ENCODE results near the gene ARMC7.
"Not testable (repeated sequence)": the region's sequence is repeated elsewhere in the genome, so short reads cannot be mapped to it uniquely, and the experiment has no call there.

ARMC7 gene

DNA sequence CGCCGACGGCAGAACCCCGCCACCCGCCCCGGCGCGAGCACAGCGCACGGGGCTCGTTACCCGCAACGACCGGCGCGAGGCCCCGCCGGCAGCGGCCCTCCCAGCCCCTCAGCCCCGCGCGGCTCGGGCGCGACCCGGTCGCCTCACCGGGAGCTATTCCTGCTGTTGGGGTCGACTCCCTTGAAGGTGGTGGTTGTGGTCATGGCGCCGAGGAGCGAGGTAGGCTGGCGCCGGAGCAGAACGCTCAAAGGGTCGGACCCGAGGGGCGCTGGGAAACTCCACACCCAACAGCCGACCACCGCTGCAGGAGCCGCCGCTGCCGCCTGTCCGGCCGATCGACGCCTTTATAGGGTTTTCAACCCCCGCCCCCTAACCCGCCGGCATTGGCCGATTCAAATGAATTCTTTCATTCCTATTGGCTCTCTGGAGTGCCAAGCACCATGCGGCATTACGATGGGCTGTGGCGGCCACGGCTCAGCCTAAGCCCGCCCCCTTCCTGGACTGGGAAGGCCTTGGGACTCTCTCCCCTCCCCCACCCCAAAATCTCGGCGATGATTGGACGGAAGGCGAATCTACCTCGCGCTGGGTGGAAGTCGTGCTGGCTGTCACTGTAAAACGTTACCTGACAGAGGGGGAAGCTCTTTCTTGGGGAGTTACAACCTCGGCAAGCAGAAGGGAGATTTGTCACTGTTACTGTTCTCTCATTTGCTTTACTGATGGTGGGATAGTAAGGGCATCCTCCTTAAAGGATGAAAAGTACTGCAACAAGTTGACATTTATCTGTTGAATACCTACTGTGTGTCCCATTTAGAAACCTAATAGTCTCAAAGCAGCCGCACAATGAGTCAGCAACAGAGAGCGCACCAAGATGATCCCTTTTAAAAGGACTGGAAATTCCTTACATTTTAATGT, 44.7 kb downstream of the ARMC7 start, which contains the start of gene JPT1:
Gene JPT1 (minus strand): TSS at position 318 of the 912 bp plus-strand sequence. CDS start 115 bp downstream, at position 203.
- DNase-seq: peak; percentile 99

DNA sequence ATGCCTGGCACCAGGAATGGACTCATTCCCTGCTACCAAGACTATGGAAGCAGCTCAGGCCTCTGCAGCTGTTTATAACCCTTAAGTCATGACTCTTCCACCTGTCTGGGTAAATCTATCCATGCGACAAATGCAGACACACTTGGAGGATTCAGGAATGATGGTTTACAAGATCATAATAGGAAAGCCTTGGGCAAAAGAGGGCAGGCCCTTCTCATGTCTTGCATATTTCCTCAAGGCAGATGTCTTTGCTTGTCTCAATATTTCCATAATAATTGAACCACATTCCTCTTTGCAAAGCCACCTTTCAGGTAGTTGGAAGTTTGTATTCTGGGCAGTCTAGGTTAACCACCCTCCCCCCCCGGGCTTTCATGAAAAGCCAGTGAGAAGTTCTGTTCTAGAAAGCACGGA, 45.4 kb downstream of the ARMC7 start:
- no peak for DNase-seq

DNA sequence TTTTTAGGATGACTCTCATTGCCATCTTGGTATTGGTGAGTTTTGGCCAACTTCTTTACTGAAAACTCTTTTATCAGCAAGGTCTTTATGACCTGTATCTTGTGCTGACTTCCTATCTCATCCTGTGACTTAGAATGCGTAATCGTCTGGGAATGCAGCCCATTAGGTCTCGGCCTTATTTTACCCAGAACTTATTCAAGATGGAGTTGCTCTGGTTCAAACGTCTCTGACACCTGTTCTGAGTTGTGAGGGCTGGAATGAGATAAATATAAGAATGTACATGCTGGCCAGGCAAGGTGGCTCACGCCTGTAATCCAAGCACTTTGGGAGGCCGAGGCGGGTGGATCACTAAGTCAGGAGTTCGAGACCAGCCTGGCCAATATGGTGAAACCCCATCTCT, 48.7 kb downstream of the ARMC7 start:
- not testable (repeated sequence) for DNase-seq

DNA sequence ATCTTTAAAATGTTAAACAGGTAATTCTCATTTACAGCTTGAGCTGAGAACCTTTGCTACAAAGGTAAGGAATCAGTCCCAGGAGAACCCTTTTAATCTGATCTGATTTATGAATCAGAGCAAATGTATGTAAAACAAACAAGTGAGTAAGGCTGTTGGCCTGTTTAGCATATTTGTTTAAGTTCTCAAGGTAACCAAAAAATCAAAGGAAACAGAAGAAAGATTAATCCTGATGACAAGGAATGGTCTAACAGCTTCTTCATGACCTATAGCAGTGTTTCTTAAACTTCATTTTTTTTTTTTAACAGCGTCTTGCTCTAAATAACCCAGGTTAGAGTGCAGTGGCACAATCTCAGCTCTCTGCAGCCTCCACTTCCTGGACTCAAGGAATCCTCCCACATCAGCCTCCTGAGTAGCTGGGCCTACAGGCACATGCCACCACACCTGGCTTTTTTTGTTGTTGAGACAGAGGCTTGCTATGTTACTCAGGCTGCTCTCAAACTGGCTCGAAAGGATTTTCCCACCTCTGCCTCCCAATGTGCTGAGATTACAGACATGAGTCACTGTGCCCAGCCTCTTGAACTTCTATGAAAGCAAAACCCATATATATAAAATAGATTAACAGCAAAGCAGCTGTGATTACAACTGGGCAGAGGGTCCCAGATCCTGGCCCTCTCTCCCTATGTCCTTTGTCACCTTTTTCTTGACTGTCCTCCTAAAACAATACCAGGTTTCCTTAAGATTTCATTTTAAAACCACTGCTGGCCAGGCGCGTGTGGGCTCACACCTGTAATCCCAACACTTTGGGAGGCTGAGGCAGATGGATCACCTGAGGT, 49.6 kb downstream of the ARMC7 start:
- no peak for DNase-seq

DNA sequence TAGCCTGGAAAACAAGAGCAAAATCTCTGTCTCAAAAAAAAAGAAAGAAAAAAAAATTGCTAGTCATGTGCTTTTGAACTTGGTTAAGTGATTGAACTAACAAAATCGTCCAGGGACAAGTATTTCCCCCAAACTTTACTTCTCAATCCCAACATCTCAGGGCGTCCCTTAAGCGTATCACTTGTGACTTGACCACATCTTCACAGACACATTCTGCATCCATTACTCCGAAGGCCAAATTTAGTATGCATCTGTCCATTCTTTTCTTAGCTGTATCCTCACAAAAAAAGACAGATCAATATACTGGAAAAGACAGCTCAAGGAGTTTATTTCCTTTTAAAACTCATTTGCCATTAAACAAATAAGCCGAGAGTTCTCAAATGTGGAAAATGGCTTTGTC, 50.4 kb downstream of the ARMC7 start:
- DNase-seq: no peak

DNA sequence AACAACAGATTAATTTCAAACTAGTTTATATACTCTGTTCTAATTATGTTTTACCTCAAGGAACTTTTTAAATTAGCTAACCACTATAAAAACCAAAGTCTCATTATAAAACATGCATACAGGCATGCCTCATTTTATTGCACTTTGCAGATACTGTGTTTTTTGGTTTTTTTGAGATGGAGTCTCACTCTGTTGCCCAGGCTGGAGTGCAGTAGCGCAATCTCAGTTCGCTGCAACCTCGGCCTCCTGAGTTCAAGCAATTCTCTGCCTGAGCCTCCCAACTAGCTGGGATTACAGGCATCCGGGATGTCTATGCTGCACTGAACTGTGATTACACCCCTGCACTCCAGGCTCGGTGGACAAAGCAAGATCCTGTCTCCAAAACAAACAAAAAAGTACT, 53.3 kb downstream of the ARMC7 start:
- no peak for DNase-seq

DNA sequence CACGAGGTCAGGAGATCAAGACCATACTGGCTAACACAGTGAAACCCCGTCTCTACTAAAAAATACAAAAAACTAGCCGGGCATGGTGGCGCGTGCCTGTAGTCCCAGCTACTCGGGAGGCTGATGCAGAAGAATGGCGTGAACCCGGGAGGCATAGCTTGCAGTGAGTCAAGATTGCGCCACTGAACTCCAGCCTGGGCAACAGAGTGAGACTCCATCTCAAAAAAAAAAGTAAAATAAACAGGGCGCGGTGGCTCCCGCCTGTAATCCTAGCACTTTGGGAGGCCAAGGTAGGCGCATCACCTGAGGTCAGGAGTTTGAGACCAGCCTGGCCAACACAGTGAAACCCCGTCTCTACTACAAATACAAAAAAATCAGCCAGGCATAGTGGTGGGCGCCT, 54.8 kb downstream of the ARMC7 start:
- DNase-seq: not testable (repeated sequence)

DNA sequence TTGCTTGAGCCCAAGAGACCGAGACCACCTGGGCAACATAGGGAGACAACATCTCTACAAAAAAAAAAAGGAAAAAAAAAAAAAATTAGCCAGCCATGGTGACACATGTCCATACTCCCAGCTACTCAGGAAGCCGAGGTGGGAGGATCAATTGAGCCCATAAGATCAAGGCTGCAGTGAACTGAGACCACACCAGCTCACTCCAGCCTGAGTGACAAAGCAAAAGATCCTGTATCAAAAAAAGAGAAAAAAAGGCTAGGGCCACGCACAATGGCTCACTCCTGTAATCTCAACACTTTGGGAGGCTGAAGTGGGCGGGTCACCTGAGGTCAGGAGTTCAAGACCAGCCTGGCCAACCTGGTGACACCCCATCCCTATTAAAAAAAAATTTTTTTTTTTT, 59.2 kb downstream of the ARMC7 start:
- no peak for DNase-seq

DNA sequence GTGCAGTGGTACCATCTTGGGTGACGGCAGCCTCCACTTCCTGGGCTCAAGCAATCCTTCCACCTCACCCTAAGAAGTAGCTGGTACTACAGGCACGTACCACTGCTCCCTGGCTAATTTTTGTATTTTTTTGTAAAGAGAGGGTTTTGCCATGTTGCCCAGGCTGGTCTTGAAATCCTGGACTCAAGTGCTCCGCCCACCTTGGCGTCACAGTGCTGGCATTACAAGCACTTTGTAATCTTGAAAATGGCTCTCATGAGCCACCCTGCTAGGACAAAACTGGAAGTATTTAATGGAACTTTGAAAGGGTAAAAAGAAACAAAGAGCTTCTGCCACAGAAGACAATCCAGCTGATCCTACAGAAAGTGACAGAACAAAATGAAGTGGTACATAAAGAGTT, 63.8 kb downstream of the ARMC7 start:
- DNase-seq: no peak

DNA sequence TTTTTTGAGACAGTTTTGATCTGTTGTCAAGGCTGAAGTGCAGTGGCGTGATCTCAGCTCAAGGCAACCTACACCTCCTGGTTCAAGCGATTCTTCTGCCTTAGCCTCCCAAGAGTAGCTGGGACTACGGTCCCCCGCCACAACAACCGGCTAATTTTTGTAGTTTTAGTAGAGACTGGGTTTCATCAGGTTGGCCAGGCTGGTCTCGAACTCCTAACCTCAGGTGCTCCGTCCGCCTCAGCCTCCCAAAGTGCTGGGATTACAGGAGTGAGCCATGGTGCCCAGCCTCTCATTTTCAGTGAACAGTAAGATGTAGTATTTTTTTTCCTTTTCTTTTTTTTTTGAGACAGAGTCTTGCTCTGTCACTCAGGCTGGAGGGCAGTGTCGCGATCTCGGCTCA, 65.2 kb downstream of the ARMC7 start:
- DNase-seq: no peak

DNA sequence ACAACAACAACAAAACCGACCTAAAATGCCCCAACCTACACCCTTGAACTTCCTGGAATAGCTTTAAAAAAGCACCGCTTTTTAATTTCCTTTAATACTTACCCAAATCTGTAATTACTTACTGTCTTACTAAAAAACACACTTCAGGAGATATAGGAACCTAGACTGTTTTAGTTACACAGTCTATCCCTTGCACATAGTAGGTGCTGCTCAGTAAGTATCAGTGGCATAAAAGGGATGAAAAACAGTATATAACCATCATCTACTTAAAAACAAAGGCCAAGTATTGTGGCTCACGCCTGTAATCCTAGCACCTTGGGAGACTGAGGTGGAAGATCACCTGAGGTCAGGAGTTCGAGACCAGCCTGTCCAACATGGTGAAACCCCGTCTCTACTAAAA, 66.9 kb downstream of the ARMC7 start:
- DNase-seq: no peak

DNA sequence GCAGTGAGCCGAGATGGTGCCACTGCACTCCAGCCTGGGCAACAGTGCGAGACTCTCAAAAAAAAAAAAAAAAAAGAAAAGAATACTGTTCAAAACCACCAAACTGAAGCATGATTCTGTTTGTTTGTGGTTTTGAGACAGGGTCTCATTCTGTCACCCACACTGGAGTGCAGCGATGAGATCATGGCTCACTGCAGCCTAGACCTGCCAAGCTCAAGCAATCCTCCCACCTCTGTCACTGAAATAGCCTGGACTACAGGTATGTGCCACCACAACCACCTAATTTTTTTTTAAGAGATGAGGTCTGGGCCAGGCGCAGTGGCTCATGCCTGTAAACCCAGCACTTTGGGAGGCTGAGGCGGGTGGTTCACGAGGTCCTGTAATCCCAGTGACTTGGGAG, 68.7 kb downstream of the ARMC7 start:
- no peak for DNase-seq
